ENCODE measurements around the gene CYB561. TPM values are rescaled to one million over a fixed set of nuclear protein-coding genes. Genes with fewer than 3 reads are reported as not detected.

CYB561 gene
- total RNA-seq, 1 experiment from 2014 or later: 3.8 TPM

- no peak for DNase-seq (ENCODE audit: low read depth)
Measured at GRCh38 chr17:63452046-63452961, 6.2 kb upstream of the CYB561 start.

DNA sequence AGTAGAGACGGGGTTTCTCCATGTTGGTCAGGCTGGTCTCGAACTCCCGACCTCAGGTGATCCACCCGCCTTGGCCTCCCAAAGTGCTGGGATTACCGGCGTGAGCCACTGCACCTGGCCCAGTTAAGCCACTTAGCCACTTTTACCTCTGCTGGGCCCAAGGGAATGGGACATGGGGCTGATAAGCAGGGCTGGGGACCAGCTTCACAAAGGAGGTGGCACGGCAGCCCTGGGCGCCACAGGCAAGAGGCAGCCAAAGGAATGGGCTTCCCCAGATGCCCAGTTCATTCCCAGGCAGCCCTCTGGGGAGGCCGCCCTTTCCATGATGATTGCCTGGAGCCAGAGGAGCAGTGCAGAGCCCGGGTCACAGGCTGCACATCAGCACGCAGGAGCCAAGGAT, 5.0 kb upstream of the CYB561 start:
- DNase-seq (ENCODE audit: low read depth): no peak

DNA sequence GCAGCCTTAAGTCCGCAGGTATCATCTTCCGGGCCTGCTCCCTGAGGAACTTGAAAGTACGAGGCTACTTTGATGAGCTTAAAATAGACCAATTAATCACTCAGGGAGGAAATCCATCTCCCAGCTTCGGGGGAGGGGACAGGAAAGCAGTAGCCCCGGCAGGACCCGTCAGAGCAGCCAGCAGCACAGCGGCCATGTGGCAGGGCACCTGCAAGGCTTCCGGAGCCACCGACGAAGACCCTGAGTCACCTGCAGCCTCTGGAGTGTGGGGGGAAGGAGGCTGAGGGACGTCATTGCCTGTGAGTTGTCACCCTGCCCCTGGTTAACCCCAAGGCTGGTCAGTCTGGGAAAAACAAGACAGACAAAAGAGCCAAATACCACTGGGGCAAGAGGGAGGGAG, 4.4 kb upstream of the CYB561 start:
- DNase-seq (ENCODE audit: low read depth): no peak

- no peak for DNase-seq (ENCODE audit: low read depth)
Measured at GRCh38 chr17:63448655-63449054, 2.5 kb upstream of the CYB561 start.

DNA sequence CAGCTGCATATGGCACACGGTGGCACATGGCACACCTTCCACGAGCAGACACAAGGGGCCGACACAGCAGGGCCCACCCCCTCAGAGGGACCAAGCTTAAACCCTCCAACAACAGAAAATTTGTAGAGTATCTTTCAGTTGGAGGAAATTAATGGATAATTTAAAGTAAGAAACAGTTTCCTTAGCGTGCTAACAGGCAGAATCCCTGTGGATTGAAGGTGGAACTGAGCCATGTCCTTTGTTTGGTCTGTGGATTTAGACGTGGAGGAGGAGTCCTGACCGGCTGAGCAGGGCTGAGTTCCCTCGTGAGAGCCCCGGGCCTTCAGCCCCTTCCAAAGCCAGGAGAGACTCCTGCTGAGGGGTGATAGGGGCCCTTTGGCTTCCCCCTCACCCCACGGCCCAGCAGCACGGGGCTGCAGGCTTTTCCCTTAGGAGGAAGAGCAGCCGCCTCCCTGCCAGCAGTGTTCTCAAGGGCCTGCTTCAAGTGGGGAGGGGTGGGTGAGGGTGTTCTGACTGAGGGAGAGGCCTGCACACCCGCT, 1.4 kb upstream of the CYB561 start:
- no peak for DNase-seq (ENCODE audit: low read depth)

- DNase-seq (ENCODE audit: low read depth): no peak
Measured at GRCh38 chr17:63446753-63447470, 806 bp upstream of the CYB561 start.

DNA sequence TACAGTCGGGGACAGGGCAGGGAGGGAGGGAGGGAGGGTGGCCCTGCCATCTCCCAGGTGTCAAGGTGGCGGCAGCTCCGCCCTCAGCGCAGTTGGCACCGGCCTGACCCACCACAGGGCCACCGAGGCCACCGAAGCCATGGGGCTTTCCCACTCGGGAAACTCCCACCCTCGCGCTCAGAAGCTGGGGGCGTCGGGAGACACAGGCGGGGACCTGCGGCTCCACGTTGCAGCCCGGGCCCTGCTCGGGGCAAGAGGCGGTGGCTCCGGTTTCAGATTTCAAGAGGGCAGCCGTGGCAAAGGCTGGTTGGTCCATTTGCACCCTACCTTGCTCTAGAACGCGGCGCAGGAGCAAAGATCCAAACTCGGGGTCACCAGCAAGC, 544 bp downstream of the CYB561 start:
- DNase-seq (ENCODE audit: low read depth): no peak

GRCh38 chr17:63445065-63445464, 1.0 kb downstream of the CYB561 start:
- DNase-seq (ENCODE audit: low read depth): no peak

DNA sequence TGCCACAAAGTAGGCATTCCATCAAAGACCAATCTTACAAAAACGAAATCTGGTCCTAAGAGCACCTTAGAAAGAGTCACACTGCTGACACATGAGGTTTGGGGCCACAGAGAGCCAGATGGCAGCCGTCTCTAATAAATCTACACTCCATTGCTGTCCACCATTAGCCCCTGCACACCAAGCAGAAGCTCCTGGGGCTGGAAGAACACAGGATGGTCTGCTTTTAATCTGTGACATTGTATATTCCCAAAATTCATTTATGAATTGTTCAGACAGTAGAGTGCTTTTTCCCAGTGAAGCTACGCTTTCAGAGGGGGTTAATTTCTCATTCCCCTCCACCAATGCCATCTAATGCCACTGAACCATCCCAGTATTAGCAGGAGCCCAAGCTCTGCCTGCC, 1.6 kb downstream of the CYB561 start:
- DNase-seq (ENCODE audit: low read depth): no peak

DNA sequence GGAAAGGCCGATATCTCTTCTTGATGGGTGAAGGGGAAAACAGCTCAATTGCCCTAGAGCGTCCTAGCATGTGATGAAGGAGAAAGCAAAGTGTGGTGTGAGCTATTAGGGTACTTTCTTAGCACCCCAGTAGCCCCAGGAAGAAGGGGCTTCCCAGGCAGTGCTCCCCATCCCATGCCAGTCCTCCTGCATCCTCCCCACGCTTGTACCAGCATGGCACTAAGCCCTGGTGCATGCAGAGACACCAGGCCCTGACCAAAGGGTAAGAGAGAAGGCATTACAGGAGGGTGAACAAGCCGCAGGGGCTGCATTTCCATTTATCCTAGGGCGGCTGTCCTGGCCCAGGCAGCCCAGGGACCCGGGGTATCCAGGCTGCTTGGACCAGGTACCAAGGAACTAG, 3.1 kb downstream of the CYB561 start:
- DNase-seq (ENCODE audit: low read depth): no peak

GRCh38 chr17:63442549-63443035, 3.5 kb downstream of the CYB561 start:
- DNase-seq (ENCODE audit: low read depth): no peak

DNA sequence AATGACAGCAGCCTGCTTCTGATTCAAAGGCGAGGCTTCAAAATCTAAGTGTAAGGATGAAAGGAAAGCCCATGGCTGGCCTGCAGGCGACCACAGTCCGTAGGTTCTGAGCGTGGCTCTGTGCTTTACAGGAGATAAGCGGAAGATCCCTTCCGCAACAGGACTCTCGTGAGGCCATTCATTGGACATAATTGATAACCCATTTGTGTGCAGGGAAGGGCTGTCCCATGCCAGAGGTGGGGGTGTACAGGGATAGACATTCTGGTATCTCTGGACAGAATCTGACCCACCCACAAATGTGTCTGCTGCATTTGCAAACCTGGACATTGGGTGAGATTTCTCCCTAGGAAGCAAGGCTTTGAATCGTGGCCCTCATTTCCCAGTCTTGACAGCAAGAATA, 4.0 kb downstream of the CYB561 start:
- no peak for DNase-seq (ENCODE audit: low read depth)

DNA sequence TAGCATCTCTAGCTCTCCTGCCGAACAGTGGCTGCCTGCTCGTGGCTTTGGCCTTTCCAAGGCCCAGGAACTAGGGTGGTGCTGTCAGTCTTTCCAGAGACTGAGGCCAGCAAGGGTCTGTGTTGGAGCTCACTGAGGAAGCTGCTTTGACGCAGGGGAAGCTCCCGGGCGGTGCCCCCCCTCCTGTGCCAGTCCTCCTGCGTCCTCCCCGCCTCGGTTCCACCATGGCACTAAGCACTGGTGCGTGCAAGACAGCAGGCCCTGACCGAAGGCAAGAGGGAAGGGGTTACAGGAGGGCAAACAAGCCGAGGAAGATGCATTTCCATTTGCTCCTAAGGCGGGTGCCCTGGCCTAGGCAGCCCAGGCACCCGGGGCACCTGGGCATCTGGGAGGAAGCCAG, 4.5 kb downstream of the CYB561 start:
- no peak for DNase-seq (ENCODE audit: low read depth)

DNA sequence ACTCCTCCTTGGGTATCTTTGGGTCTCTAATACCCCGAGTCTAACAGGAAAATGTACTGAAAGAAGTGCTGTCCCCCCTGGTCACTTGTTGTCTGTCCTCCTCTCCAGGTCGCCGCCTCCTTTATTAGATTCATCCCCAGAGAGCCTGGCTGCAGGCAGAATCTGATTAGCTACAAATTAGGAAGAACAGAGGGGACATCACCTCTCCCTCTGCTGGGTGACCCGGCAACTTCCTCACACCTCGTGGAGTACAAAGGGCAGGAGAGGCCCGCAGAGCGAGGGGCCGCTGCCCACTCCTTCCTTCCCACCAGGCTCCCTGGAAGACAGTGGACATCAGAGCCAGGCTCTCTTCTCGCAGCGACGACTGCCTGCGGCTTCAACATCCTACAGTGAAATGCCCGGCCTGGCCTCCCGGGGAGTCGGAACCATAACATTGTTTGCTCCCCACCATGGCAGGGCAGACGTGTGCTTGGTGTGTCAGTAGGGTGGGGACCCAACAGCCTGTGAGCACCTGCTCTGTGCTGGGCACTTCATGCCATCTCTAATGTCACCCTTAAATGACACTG, 5.3 kb downstream of the CYB561 start:
- DNase-seq (ENCODE audit: low read depth): no peak

DNA sequence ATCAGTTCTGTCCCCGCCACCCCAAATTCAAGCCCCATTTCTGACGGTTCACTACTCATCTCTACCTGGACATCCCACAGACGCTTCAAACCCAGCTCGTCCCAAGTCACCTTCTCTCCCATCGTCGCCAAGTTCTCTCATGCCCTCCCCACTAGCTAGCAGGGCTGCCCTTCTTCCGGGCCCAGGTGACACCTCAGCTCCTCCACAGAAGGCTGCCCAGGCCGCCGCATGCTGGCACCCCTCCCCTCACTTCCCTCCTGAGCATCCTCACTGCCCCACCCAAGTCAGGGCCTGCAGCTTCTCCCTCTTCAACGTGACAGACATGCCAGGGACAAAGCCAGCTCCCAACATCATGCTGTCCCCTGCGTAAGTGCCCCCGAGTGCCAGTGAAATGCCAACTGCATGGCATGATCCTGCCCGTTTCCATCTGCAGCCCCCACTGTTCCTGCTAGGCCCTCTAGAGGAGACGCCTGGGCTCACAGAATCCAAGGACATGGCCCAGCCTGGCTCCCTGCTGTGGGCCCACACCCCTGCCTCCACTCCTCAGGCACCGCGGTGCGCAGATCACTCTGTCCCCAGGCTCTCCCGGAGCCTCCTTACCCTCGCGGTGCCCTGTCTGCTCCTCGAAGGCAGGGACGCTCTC, 5.9 kb downstream of the CYB561 start:
- DNase-seq (ENCODE audit: low read depth): no peak

DNA sequence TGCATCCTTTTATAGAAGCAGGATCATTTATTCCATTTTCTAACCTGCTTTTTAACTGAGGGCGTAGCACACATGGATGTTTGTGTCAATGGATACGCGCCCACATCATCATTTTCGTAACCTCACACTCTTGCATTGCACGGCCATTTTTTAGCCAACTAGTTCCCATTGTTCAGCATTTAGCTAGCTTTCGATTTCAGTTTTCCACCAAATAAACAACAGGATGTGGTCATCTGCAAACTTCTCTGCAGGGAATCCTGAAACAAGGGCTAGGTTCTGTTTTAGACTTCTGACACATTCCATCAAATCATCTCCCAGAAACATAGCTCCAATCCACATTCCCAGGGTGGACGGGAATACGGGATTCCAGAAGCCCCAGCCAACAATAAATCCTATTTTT, 6.4 kb downstream of the CYB561 start:
- peak; percentile 65 for DNase-seq (ENCODE audit: low read depth)

DNA sequence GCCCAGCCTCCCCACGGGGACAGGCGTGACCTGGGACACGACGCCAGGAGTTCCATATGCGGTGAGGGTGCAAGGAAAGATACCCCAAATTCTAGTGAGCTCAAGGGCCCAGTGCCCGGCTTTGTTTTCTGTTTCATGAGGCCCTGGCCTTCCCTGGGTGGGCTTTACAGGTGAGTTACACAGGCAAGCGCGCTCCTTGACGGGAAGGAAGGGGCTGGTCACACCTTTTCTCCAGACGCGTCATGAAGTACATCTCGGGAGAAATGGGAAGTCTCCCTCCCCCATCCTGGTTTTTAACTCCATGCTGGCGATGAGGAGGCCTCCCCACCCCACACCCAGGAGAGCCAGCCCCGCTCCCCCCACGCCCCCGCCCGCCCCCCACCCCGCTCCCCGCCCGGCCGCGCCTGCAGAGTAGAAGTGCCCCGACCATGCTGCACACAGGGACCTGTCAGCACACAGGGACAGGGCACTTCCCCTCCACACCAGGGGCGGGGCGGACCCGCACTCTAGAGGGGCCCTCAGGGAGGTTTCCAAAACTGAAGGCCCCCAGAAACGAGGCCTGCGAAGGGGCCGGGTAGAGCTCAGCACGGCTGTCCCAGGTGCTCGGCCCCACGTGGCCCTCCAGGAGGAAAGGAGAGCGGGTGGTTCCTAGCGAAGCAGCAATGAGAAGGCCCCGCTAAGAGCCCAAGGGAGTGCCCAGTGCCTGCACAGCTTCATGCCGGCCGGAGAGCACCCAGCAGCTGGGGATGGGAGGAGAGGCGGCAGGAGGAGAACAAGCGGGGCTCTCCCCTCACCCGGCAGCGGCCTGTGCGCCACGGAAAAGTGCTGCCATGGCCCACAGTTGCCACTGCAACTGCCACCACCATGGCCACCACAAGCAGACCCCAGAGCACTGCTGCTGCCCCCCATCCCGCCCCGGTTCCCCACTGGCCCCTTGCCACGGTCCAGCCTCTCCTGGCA, 7.7 kb downstream of the CYB561 start:
- DNase-seq (ENCODE audit: low read depth): no peak

GRCh38 chr17:63437287-63438091, 8.6 kb downstream of the CYB561 start:
- no peak for DNase-seq (ENCODE audit: low read depth)

GRCh38 chr17:63436523-63437110, 9.5 kb downstream of the CYB561 start:
- DNase-seq (ENCODE audit: low read depth): no peak
